HL-60 (cell line): ENCODE results near the gene MYEOV.

Source experiments
- DNase-seq, 2 experiments: peaks; one replicate each; pipeline ENCODE4 v3.0.0-alpha.2; 2010 to 2020; ENCODE audit warnings: low read depth in 1 of 2, low spot score in 1 of 2
- H3K27ac ChIP-seq: fragments of 250-450 bp; sonication (Bioruptor Pico); replicated peaks from 2 replicates; pipeline ENCODE4 v1.5.1; 2020; ENCODE audit warnings: mild to moderate bottlenecking, moderate library complexity
- H3K27me3 ChIP-seq: fragments of 250-450 bp; sonication (Bioruptor Pico); 2 replicates; pipeline ENCODE4 v1.5.1; 2021; ENCODE audit warnings: mild to moderate bottlenecking, moderate library complexity; ENCODE audit not compliant: insufficient read depth, poor library complexity, severe bottlenecking
- H3K4me3 ChIP-seq: replicated peaks from 2 replicates; pipeline ENCODE4 v1.5.1; 2011; ENCODE audit warnings: mild to moderate bottlenecking, control low read depth, low read length; ENCODE audit not compliant: insufficient read depth
- GABPA ChIP-seq: IDR thresholded peaks from 2 replicates; pipeline ENCODE4 v1.6.1; 2012; ENCODE audit warnings: low read depth
- POLR2AphosphoS5 ChIP-seq: IDR thresholded peaks from 2 replicates; pipeline ENCODE4 v1.6.1; 2012; ENCODE audit warnings: low read depth
- REST ChIP-seq: IDR thresholded peaks from 2 replicates; pipeline ENCODE4 v1.6.1; 2012; ENCODE audit warnings: low read depth; ENCODE audit not compliant: insufficient replicate concordance
- SPI1 ChIP-seq: IDR thresholded peaks from 2 replicates; pipeline ENCODE4 v1.6.1; 2012; ENCODE audit warnings: low read depth, mild to moderate bottlenecking, borderline replicate concordance
- TF ChIP-seq, protein P1 (sequence below): IDR thresholded peaks from one replicate; pipeline ENCODE4 v1.5.1; 2011; ENCODE audit warnings: low read length, control low read depth, inconsistent platforms; ENCODE audit not compliant: insufficient read depth

MYEOV gene

GRCh38 chr11:69295995-69296889 is 2.3 kb downstream of the MYEOV start:
- DNase-seq, result peak; percentile 89 to 95
- Histone ChIP-seq H3K4me3 (no peak overlapping the region), H3K27me3 (no peaks in the 10 kb centered on the region), H3K27ac (peak overlapping the region; percentile 82)
- peak; percentile 76 for TF ChIP-seq POLR2AphosphoS5
- no peak for TF ChIP-seq REST
- TF ChIP-seq GABPA, result no peak
- TF ChIP-seq, protein P1, sequence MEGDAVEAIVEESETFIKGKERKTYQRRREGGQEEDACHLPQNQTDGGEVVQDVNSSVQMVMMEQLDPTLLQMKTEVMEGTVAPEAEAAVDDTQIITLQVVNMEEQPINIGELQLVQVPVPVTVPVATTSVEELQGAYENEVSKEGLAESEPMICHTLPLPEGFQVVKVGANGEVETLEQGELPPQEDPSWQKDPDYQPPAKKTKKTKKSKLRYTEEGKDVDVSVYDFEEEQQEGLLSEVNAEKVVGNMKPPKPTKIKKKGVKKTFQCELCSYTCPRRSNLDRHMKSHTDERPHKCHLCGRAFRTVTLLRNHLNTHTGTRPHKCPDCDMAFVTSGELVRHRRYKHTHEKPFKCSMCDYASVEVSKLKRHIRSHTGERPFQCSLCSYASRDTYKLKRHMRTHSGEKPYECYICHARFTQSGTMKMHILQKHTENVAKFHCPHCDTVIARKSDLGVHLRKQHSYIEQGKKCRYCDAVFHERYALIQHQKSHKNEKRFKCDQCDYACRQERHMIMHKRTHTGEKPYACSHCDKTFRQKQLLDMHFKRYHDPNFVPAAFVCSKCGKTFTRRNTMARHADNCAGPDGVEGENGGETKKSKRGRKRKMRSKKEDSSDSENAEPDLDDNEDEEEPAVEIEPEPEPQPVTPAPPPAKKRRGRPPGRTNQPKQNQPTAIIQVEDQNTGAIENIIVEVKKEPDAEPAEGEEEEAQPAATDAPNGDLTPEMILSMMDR, result no peak

DNA sequence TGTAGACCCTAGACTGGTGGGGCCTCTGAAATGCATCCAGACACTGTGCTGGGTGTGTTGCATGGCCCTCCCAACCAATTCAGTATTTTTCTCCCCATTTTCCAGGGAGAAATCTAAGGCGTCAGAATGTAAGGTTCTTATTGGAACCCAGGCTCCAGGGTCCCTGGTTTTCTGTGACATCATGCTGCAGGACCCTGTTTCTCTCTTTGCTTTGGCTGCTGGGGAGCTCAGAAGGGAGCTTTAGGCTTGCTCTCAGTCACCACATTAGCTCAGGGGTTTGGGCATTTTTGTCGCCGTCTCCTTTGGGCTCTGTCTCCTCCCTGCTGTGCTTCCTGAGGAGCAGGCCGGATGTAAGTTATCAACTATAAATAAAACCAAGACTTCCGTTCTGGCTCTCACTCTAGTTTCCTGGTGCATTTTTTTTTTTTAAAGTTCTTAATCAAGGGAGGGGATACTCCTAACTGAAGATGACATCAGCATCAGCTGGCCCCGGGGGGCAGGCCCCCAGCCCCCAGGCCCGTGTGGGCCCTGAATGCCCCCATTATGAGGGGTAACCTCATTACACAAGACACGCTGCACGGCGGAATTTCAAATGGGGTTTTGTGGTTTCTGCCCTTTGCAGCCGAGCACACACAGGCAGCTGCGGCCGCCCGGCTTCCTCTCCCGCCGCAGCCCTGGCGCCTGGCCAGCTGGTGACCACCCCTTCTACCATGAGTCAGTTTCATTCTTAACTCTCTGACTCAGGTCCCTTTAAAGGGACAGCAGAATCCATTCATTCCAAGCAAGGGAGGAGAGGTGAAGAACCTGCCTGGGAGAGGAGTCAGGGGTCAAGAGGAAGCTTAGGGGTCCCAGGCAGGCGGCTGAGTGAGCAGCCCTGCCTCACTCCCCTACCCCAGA is 3.2 kb downstream of the MYEOV start:
- Histone ChIP-seq H3K27me3 (no peaks in the 10 kb centered on the region), H3K4me3 (no peak overlapping the region), H3K27ac (peak overlapping the region; percentile 82)
- TF ChIP-seq, protein P1, result no peak
- TF ChIP-seq SPI1 (no peak), REST (no peak), GABPA (peak; percentile 63), POLR2AphosphoS5 (peak; percentile 99)
- DNase-seq, result peak; percentile 98 to 100

DNA sequence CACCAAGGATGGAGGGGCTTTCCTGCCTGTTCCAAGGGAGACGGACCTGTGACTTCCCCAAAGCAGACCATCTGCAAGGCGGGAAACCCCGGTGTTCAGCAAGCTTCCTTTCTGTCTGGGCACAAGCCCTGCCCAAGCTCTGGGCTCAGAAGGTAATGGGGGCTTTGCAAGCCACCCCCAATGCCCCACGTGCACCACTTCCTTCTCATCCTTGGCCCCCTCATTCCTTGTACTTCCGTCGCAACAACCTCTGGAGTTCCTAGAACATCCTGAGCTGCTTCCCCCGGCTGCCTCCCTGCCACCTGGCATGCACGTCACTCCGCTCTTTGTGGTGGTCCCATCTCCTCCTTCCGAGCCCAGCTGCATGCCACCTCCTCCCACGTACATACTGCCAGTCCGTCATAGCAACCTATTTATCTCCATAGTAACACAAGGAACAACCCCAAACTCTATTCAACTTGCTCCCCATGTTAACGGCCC is 3.9 kb downstream of the MYEOV start:
- DNase-seq, result peak; percentile 75 to 79
- Histone ChIP-seq H3K27ac (peak overlapping the region; percentile 82), H3K4me3 (0 out of 2 replicates have a peak overlapping the region, but pooled peaks have one; percentile 16), H3K27me3 (no peaks in the 10 kb centered on the region)
- TF ChIP-seq, protein P1, result no peak
- TF ChIP-seq POLR2AphosphoS5 (no peak; the same call in 1 of the 2 replicates), SPI1 (peak; percentile 64; the same call in 1 of the 2 replicates), GABPA (no peak), REST (no peak)
